ENCODE results near the gene TJP1. TPM values are rescaled to one million over a fixed set of nuclear protein-coding genes. Genes with fewer than 3 reads are reported as not detected.

Gene TJP1
- total RNA-seq, 4 donors from 2014 or later, result 45.4 to 112 (median 88.3) TPM

DNA sequence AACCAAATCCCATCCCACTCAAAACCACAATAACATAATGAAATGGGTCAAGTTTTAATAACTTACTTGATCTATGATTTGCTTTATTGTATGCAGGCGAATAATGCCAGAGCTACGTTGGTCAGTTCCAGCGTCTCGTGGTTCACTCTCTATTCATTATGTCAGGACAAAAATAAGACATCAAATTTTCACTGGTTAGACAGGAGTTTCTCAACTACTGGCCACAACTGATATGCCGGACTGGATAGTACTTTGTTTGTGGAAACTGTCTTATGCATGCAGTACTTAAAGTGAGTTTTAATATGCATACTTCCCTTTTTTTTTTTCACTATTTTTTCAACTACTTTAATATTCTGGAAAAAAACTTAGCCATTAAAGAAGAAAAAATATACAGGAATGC, 94.4 kb downstream of the TJP1 start:
- H3K4me3 ChIP-seq, result no peak overlapping the region
- TF ChIP-seq POLR2A (IDR thresholded peaks at IDR 0.05), result no peak
- TF ChIP-seq CTCF (IDR thresholded peaks at IDR 0.05), result no peak
- no peak for DNase-seq
- H3K36me3 ChIP-seq, result peaks cover 0 to 78% (median 0%) of the 10 kb centered on the region in 3 donors
- no peaks in the 10 kb centered on the region for H3K9me3 ChIP-seq
- no peak overlapping the region for H3K27ac ChIP-seq
- H3K4me1 ChIP-seq, result no peaks in the 10 kb centered on the region
- no peaks in the 10 kb centered on the region for H3K27me3 ChIP-seq

DNA sequence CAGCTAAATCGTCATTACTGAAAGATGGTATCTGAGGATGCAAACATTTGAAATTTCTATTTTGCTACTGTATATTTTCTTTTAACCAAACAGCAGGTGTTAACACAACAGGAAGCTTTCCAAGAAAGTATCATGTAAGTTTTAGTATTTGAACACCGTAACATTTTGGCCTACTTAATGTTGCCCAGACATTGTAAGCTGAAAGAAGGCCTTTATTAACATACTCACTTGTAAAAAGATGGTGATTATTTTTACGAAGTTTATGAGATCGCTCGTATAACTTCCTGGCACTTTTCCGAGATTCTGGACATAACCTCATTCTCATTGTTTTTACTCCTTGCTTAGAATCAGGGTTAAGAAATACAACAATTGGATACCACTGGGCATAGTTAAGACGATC, 95.7 kb downstream of the TJP1 start:
- no peaks in the 10 kb centered on the region for H3K27me3 ChIP-seq
- peaks cover 0 to 78% (median 0%) of the 10 kb centered on the region in 3 donors for H3K36me3 ChIP-seq
- DNase-seq, result no peak
- no peak overlapping the region for H3K4me3 ChIP-seq
- no peak overlapping the region for H3K27ac ChIP-seq
- H3K9me3 ChIP-seq, result peaks cover 0 to 9% (median 2%) of the 10 kb centered on the region in 4 donors
- H3K4me1 ChIP-seq, result no peaks in the 10 kb centered on the region
- no peak for TF ChIP-seq CTCF (IDR thresholded peaks at IDR 0.05)
- TF ChIP-seq POLR2A (IDR thresholded peaks at IDR 0.05), result no peak

GRCh38 chr15:29724026-29724425, 98.2 kb downstream of the TJP1 start:
- Histone ChIP-seq H3K9me3 (peaks cover 0 to 9% (median 2%) of the 10 kb centered on the region in 4 donors), H3K27ac (no peak overlapping the region), H3K36me3 (peaks cover 0 to 85% (median 0%) of the 10 kb centered on the region in 3 donors), H3K27me3 (no peaks in the 10 kb centered on the region), H3K4me3 (no peak overlapping the region), H3K4me1 (no peaks in the 10 kb centered on the region)
- no peak for DNase-seq
- TF ChIP-seq POLR2A (IDR thresholded peaks at IDR 0.05) (no peak), CTCF (IDR thresholded peaks at IDR 0.05) (no peak)

DNA sequence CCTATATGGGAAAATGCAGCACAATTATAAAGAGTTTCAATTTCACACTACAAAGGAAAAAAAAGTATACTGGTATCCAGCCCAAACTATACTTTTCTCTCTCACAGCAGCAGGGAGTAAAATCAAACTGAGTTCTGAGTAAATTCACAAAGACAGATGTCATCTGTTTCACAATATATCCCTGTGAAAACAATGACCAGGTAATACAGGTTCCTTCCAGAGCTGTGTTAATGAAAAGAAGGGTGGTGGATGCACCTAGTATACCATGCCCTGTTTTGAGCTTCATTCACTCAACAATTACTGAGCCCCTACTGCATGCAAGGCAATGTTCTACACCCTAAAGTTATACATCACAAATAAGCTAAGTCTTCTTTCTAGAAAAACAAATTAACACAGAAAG, 108.5 kb downstream of the TJP1 start:
- DNase-seq, result no peak
- H3K9me3 ChIP-seq, result no peaks in the 10 kb centered on the region
- H3K4me1 ChIP-seq, result no peaks in the 10 kb centered on the region
- H3K27ac ChIP-seq, result no peak overlapping the region
- H3K4me3 ChIP-seq, result no peak overlapping the region
- peaks cover 0 to 67% (median 0%) of the 10 kb centered on the region in 3 donors for H3K36me3 ChIP-seq
- TF ChIP-seq CTCF (IDR thresholded peaks at IDR 0.05), result no peak
- no peak for TF ChIP-seq POLR2A (IDR thresholded peaks at IDR 0.05)
- H3K27me3 ChIP-seq, result no peaks in the 10 kb centered on the region

GRCh38 chr15:29712149-29712885, 110.0 kb downstream of the TJP1 start:
- DNase-seq, result no peak
- no peak overlapping the region for H3K4me3 ChIP-seq
- H3K36me3 ChIP-seq, result peaks cover 0 to 67% (median 0%) of the 10 kb centered on the region in 3 donors
- no peak overlapping the region for H3K27ac ChIP-seq
- H3K9me3 ChIP-seq, result no peaks in the 10 kb centered on the region
- H3K4me1 ChIP-seq, result no peaks in the 10 kb centered on the region
- TF ChIP-seq CTCF (IDR thresholded peaks at IDR 0.05) (no peak), POLR2A (IDR thresholded peaks at IDR 0.05) (no peak)
- H3K27me3 ChIP-seq, result no peaks in the 10 kb centered on the region
